Suppressor macrophage treated with lipopolysaccharide for 4 hours (primary cell): ENCODE data around the gene CARS2.

Experiments used
- DNase-seq: peaks from one replicate; pipeline ENCODE4 v3.0.0-alpha.2; 2020

CARS2 gene

DNA sequence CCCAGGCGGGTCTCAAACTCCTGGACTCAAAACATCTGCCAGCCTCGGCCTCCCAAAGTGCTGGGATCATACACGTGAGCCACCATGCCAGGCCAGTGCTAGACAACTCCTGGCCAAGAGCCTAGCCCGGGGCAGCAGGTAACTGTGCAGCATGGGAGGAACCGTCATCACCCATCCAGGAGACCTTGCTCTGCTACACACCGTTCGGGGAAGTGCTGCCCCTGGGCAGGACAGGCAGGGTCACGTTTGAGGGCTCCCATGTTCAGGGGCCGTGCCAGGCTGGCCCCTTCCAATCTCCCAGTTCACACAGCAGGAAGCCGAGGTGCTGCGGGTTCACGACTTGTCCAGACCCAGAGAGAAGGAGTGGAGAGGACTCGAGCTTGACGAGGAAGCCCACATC, 55.5 kb downstream of the CARS2 start:
- DNase-seq: no peak

DNA sequence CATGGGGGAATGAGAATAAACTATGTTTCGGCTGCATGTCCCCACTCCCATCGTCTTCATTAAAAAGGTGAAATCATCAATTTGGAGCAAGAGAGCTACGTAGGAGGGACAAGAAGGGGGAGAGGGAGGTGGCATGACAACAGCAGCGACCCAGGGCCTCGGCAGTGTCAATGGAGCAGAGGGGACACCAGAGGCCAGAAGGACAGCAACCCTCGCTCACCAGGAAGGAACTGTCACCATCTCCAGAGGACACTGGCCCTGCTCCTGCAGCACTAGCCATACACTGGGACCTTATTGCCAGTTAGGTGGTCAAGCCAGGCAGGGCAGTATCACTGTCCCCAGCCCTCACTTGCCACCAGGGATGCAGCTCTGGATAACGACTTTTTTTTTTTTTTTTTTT, 56.4 kb downstream of the CARS2 start:
- DNase-seq: no peak

DNA sequence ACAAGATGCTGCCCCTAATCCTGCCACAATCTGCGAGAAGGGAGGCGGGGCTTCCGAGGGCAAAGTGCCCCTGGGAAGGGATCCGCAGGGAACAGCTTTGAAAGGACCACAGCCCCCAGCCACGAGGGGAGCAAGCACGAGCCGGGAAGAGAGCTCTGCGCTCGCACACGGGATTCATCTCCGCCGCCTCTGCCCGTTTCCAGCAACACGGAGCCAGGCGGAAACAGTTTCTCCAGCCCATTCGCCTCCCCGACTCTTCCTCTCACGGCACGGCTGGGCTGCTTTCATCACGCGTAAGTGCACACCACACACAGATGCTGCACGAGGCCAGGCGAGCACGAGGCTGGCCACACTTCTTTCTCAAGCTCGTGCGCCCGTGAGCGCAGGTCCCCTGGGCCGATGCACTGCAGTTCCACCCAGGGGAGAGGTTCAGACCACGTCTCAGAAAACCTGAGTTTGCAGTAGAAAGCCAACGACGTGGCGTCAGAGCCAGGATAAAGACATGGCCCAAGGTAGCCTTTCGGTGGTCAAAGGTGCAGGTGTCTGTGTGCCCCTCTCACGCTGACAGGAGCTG, 57.0 kb downstream of the CARS2 start:
- no peak for DNase-seq

DNA sequence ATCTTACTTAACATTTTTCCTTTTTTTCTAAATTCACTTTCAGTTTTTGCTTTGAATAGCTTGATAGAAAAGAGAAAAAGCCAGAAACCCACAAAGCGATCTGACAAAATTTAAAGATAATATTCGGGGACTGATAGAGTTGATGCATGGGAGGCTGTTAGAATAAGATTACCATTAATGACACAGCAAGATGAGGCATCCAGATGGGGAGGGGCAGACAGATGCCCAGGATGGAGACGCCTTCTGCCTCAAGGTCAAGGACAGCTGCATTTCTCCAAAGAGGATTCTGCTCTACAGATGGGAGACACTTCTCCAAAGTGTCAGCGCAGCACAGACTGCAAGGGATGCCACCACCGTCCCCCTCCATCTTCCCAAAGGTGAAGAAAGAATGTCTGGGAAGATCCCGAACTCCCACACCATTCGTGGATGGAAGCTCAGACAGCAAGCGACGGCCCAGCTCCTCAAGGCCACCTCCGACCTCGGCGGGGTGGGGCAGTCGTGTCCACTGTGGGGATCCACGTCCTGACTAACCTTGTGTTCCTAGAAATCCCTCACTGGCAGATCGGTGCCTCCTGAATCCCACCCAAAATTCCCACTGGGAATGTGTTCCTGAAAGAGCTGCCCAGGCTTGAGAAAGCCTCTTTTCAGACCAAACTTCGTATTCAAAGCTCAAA, 57.6 kb downstream of the CARS2 start:
- DNase-seq: no peak

DNA sequence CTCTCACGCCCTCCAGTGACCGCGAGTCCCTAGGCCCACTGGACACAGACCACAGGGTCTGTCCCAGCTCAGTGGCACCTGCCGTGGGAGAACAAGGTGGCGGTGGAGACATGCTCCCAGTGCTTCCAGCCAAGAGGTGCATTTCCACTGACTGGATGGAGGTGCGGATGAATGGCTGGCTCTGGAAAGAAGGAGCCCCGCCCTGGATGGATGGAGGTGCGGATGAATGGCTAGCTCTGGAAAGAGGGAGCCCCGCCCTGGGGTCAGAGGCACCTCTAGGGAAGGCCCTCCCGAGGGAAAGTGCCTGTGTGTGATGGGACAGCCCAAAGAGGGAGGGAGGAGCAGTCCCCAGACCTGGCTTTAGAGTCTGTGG, 58.6 kb downstream of the CARS2 start:
- DNase-seq: no peak

DNA sequence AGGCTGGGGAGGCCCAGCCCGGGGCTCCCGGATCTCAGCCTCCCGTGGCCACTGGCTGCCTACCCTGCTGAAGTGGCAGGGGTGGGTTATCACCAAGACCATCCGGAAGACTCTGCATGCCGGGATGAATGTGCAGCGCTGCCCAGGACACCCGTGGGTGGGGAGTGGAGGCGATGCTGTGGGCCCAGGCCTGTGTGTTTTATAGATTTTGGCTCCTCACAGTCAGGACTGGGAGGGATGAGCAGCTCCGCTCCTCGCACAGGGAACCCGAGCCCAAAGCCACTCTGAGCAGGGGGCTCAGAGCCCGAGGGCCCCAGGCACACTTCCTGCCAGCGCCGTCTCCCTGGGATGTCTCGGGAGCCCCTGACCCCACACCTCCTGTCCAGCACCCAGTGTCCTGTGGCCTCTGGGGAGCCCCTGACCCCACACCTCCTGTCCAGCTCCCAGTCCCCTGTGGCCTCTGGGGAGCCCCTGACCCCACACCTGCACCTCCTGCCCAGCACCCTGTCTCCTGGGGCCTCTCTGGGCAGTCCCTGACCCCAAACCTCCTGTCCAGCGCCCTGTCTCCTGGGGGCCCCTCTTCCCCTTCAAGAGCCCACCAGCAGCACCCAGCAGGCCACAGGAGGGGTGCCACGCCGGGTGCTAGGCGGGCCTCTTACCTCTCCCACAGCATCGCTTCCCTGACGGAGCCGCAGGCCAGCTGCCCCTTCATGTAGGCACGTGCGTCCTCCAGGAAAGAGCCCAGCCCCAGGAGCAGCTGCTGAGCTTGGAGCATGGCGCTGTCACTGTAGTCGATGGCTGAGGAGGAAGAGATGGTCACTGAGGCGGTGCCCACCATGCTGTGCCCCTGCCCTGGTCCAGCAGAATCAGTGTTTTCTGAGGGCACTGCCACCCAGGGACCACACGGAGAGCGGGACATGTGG, 59.2 kb downstream of the CARS2 start:
- no peak for DNase-seq

DNA sequence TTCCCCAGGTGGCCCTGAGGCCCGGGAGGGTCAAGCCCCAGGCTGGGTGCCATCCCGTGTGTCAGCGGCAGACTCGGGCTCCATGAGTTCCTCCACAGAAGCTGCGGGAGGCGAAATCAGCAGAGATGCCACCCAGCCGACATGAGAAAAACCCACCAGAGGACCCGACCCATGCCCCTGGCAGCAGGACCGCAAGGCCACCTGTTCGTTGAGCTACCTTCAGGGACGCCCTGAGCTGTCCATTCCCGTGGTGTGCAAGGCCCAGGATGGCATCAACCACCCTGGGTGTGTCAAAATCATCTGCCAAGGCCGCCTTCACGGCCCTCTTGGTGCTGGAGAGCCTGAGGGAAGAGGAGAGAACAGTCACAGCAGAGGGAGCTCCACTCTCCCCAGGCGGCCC, 60.2 kb downstream of the CARS2 start:
- DNase-seq: no peak

DNA sequence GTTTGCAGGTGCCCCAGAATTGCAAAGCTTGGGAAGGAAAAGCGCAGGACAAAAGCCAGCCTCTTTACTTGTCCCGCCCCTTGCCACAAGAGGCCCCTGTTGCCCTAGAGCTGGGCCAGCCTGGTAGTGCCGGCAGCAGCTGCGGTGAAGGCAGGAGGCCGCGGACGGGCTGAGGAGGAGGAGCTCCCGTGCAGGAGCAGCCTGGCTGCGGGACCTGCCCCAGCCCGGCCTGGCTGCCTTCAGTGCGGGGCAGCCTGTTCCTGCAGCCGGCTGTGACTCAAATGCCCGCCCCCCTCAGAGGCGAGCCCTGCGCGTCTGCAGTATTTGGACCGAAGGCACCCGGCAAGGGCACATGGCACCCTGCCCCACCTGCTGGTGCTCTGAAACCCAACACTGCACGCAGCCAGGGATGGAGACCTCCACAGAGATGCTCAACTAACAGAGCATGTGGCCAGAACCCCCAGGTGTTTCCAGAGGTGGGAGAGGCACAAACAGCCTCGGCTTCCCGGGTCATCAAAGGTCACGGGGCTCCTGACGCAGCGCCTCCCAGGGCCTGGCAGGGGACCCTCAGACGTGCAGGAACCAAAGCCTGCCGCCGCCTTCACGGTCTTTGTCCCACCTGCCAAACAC, 60.9 kb downstream of the CARS2 start:
- DNase-seq: peak; percentile 65

DNA sequence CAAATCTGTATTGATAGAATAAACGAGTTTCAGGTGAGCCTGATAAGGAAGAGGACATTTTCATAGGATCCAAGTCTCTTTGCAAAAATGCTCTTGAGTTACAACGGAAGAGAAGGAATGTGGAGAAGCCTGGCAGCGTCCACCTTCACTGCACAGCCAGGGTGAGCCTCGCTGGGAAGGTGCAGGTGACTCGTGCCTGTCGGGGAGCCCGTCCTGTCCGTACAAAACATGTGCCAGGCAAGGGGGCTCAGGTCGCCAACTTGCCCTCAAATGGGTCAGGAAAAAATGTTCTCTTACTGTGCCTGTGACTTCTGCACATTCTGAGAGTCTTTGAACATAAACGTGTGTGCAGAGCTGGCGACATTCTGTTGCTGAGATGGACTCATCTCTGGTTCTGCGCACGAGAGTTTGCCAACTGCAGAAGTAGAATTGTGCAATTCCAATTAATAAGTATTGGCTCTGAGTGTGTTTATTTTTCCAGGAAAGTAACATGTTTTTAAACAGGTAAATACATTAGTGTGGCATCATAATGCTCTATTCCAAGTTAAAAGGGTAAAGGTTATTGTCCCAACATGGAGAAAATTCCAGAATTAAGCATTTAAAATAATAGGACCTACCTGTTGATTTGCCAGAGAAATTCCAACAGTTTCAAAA, 62.0 kb downstream of the CARS2 start:
- no peak for DNase-seq

DNA sequence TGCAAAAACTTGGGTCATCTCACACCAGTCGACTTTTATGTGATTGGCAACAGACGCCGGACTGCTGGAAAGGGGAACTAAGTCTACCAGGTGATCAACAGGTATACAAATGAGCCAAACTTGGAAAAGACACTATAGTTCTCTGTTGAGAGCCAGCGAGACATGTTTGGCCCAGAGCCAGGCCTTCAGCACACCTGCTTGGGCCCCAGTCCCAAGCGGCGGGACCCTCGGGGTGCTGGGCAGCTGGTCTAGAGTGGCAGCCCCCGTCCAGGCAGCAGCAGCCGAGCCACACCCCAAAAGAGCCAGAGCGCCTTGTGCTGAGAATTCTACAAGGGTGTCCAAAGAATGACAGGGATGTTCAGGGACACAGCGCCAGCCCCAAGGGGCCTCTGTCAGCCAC, 62.6 kb downstream of the CARS2 start:
- no peak for DNase-seq

DNA sequence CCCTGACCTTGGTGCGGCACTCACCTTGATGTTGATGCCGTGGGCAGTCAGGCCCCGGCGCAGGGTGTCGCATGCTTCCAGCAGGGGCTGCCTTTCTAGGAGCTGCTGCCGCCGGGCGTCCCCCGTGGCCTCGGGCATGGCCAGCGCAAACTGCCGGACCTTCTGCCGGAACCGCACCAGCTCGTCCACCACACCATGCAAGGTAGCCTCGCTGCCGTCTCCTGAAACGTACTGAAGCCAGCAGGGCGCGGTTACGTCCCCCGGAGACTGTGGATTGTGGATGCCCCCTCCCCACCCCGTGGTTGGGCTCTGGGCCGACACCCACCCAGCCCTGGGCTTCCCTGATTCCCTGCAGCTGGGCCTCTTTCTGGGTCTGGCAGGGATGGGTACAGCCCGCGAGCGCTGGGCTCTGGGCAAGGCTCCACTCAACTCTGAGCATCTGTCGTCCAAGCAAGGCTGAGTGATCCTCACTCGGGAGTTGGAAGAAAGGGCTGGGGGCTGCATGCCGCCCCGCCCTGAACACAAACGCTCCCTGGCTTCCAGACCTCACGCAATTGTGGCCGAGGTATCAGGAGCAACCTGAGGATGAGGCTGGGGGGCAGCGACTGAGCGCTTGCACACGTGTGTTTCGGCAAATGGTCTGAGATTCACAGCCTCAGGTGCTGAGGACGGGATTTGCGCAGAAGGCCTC, 63.5 kb downstream of the CARS2 start:
- DNase-seq: no peak

DNA sequence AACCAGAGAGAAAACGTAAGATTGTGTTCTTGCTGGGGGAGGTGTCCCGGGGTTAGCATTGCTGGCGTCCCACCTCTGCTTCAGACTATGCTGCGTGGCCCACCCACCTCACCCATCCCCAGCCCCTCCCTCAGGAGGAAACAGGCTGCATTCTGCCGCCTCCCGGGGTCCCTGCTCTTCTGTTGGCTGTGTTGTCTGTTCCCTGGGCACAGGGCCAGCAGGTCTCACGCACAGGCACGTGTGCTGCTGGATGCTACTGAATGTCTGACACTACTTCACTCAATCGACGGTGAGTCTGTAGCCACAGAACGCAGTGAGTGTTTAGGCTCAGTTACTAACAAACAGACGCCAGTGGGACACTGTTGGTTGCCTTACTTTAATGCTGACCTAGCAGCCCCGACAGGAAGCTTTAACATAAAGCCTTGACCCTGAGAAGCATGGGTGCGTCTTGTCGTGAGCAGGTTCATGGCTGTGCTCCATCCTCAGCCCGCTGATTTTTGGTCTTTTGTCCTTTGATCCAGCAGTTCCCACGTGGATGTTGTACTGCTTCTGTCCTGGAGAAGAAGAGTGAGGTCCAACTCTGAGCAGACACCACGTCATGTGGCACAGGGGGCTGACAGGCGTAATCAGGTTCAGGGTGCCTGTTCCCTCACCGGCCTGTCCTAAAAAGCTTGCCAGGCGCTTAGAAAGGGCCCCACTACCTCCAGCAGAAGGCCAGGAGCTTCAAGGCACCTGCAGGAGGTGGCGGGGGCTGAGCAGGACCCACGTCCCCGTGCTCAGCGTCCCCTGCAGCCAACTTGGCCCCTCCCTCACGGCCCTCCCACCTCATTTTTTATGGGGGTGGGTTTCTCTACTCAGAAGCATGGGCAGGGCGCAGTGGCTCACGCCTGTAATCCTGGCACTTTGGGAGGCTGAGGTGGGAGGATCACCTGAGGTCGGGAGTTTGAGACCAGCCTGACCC, 64.6 kb downstream of the CARS2 start:
- no peak for DNase-seq

DNA sequence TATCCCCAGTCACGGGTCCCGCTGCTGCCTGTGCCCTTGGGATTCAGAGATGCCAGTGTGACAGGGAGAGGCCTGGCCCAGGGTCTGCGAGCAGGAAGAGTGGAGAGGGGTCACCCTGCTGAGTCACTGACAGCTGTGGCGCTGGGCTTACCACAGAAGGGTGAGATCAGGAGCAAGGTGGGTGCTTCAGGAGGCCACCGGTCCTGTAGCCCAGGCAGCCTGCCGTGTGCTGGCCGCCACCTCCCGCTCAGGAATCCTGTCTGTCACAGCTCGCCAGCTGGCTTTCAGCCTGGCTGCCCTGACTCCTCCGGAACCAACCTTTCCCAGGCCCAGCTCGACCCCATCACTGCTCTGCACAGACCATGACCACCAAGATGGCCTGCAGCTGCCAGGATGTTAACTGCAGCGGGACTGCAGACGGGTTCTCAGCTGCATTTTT, 65.3 kb downstream of the CARS2 start:
- DNase-seq: no peak

DNA sequence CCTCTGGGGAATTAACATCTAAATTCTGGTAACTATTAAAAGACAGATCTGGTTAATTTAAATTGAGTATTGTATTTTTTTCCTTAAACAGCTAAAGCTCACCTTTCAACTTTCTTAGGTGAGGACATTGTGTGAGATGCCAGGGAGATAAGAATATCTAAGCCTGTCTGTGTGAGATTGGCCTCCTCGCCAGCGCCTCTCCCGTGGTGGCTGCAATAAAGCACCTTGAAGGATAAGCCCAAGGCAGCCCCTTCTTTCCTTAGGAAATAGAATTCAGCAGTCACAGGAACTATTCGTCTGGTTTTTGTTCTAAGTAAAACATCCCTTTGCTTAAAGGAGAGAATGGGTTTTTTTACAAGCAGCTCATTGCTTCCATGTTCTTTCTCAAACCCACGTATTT, 66.0 kb downstream of the CARS2 start:
- DNase-seq: no peak

DNA sequence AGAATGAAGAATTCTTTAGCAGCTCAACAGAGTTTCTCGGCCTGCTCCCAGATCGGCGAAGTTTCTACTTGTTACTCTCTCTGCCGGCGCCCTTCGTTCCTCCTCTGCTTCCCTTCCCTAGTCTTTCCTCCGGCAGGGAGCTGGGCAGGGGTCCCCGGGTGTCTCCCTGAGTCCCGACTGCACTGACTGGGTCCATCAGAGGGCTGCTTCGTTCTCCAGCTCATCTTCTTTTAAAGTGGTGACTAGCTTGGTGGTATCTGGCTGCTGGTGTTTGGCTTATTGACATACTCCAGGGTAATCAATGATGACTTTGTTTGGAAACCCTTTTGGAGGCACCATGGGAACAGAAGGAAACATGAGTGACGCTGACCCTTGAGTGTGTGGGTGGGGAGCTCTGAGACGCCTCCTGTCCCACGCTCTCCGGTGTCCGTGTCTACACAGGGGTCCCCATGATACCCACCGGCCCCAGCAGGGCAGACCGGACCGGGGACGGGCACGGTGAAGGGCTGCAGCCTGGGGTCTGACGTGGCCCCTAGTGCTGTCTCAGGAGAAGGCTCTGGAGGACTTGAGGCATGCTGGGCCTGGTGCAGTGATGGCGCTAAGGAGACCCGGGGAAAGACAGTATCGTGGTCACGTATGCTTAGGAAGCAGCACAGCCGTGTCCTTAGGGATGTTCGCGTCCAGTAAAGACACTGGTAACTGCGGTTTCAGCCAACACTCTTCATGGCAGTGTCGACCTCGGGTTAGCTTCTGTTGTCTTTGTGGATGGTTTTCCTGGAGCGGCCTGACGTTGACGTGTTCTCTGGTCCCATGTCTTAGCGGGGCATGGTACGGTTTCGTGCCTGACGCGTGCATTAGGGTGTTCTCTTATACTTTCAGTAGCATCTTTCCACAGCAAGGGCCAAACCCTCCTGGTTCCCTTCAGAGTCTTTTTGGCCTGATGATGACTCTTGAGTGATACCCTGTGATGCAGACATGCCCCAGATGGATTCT, 66.8 kb downstream of the CARS2 start:
- DNase-seq: no peak

DNA sequence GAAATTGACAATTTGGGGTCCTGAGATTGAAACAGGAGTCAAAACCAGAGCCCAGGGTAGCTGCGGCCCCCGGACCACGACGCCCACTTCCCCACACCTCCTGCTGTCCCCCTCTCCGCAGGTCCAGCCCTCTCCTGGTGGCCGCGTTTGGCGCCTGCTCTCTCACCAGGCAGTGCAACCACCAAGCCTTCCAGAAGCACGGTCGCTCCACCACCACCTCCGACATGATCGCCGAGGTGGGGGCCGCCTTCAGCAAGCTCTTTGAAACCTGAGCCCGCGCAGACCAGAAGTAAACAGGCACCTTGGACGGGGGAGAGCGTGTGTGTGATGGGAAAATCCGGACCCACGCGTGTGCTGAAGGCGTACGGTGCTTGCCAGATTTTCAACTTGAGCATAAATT, 67.7 kb downstream of the CARS2 start:
- DNase-seq: no peak

DNA sequence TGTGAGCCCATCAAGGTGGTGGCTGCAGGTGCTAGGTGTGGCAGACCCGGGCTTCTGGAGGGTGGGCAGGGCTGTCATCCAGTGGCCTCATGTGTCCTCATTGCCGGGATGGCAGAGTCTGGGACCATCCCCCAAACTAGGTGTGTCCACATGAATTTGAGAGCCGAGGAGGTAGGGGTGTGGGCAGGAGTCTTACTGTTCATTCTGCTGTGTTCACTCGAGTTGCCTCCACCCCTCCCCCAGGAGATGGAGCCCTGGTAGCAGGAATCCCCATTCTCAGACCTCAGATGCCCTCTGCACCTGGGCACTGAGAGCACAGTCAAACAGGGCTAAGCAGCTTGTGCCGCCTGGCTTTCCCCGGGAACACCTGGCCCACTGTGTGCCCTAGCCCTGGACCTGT, 68.2 kb downstream of the CARS2 start:
- no peak for DNase-seq

DNA sequence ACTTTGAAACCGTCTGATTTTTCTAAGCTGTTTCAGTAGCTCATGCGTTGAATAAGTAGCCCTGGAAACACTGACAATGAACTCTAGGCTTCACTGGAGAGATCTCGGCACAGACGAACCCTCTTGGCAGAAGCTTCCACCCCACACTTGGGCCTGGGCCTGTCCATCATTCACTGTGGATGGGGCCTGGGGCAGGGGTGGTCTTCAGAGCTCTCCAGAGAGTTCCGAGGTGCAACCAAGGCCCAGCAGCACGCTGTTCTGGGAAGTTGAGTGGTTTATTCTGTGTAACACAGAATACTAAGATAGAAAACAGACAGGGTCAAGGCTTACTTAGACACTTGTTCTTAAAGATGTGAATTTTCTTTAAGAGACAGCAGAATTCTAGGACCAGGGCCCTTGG, 68.6 kb downstream of the CARS2 start:
- DNase-seq: no peak

DNA sequence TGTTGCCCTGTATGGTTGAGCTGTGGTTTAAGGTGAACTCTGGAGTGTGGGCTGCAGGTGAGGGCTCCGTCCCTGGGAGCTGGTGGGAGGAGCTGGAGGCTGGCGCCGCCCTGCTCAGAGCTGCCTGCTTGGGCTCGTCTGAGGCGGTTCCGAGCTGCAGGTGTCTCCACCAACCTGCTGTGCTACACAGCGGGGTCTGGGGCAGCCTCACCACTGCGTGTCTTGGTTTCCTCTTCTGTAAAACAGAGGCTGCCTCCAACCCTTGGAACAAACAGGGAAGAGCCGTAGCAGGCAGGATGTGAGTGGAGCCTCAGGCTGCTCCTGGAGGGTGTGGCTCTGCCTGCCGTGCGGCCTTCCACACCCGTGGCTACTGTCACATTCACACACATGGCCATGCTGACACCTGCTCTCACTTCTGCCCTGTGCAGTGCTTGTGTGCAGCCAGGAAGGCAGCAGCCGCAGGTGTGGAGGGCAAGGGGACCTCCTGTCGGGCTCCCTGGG, 69.2 kb downstream of the CARS2 start:
- no peak for DNase-seq

DNA sequence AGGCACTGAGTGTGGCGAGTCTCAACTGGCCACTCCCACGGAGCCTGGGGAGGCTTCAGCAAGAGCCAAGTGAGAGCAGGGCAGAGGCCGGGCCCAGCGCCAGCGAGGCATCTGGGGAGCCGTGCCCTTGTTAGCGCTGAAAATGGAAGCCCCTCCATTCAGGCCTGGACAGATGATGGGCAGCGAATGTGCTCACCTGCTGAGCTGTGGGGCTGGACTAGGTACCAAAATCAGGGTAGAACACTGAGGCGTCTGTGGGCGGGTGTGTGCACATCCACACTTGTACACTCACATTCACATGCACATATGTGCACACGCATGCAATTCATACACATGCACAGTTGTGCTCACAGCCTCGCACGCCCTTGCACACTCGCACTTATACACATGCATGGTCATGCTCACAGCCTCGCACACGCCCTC, 69.9 kb downstream of the CARS2 start:
- DNase-seq: no peak
